Measurements from ENCODE around the gene DBF4B.

- TF ChIP-seq POLR2A (IDR thresholded peaks at IDR 0.05) (no peak), CTCF (IDR thresholded peaks at IDR 0.05) (no peak), POLR2AphosphoS5 (IDR thresholded peaks at IDR 0.05) (no peak)
These were observed 73.3 kb downstream of the DBF4B start for GRCh38 chr17:44781551-44782325.
